HCT116 (cell line): ENCODE measurements around the gene NAP1L1. TPM values are rescaled to one million over a fixed set of nuclear protein-coding genes. Genes with fewer than 3 reads are reported as not detected.

Source experiments
- ATAC-seq: fragments of 200-7000 bp; cut with Tn5 transposase; 2 replicates; pipeline ENCODE4 v1.9.1; 2020; ENCODE audit warnings: mild to moderate bottlenecking, moderate library complexity
- BruUV-seq: library from RNA; stranded (reverse); fragments of 400-500 nt; replicated peaks from 2 replicates; lab custom pipeline; 2021; lab: Mats Ljungman, UMichigan
- CTCF ChIA-PET: fragments of 300-600 bp; sonication (Branson Sonifier 250); formaldehyde crosslinking; loops from one replicate; lab custom pipeline; 2021; ENCODE audit warnings: antibody characterized with exemption; lab: Charles Lee
- POLR2A ChIA-PET: fragments of 300-600, 350-600 bp; sonication (Branson Sonifier 250); formaldehyde crosslinking; loops from one replicate; lab custom pipeline; 2021; ENCODE audit warnings: antibody characterized with exemption; lab: Charles Lee
- RAD21 ChIA-PET, 2 experiments: fragments of 300-600 bp; sonication (Branson Sonifier 250); formaldehyde crosslinking; loops; one replicate each; lab custom pipeline; 2023; ENCODE audit warnings: low total read pairs in 2 of 2; ENCODE audit not compliant: uncharacterized antibody in 2 of 2, unreplicated experiment in 2 of 2, low non-redundant PET in 1 of 2; lab: Charles Lee
- DNase-seq: peaks from one replicate; pipeline ENCODE4 v3.0.0-alpha.2; 2010; ENCODE audit warnings: low read depth, low spot score
- H2AFZ ChIP-seq: fragments of 200-600 bp; shearing (Covaris generic), sonication (generic); 2 replicates; pipeline ENCODE4 v1.6.1; 2017; ENCODE audit warnings: low read depth, mixed run types, mixed read lengths, antibody characterized with exemption, low read length; ENCODE audit not compliant: poor library complexity, severe bottlenecking
- H3K27ac ChIP-seq: 2 replicates; pipeline ENCODE4 v1.5.1; 2012; ENCODE audit warnings: low read depth, low read length
- H3K27me3 ChIP-seq: fragments of 200-600 bp; sonication (generic); 2 replicates; pipeline ENCODE4 v1.6.1; 2016; ENCODE audit warnings: mixed run types, low read length, mixed read lengths; ENCODE audit not compliant: insufficient read depth
- H3K36me3 ChIP-seq, 2 experiments: fragments of 200-500 bp in 1 of 2; fragments of 200-600 bp in 1 of 2; sonication (Bioruptor generic) in 1 of 2; sonication (generic) in 1 of 2; 2 replicates each; pipeline versions ENCODE4 v1.5.1 to v1.6.1; 2014 to 2016; ENCODE audit warnings: low read length in 2 of 2, inconsistent platforms in 1 of 2, mixed read lengths in 1 of 2, mixed run types in 1 of 2; ENCODE audit not compliant: insufficient read depth in 2 of 2, control insufficient read depth in 1 of 2
- H3K4me1 ChIP-seq, 2 experiments: fragments of 200-600 bp in 1 of 2; sonication (generic) in 1 of 2; 2 replicates each; pipeline versions ENCODE4 v1.5.1 to v1.6.1; 2012 to 2017; ENCODE audit warnings: low read length in 2 of 2, inconsistent platforms in 1 of 2, mild to moderate bottlenecking in 1 of 2, mixed read lengths in 1 of 2, mixed run types in 1 of 2, moderate library complexity in 1 of 2; ENCODE audit not compliant: insufficient read depth in 2 of 2, control insufficient read depth in 1 of 2
- H3K4me2 ChIP-seq: fragments of 200-600 bp; sonication (generic); 2 replicates; pipeline ENCODE4 v1.6.1; 2017; ENCODE audit warnings: mixed run types, low read length, mixed read lengths
- H3K4me3 ChIP-seq, 2 experiments: fragments of 200-600 bp in 1 of 2; sonication (generic) in 1 of 2; replicated peaks in 1 of 2; 2 replicates each; pipeline ENCODE4 v1.5.1; 2011 to 2016; ENCODE audit warnings: low read length in 2 of 2, control low read depth in 1 of 2, low read depth in 1 of 2, mild to moderate bottlenecking in 1 of 2, mixed read lengths in 1 of 2, mixed run types in 1 of 2
- H3K79me2 ChIP-seq: fragments of 200-600 bp; sonication (generic); 2 replicates; pipeline ENCODE4 v1.6.1; 2017; ENCODE audit warnings: mild to moderate bottlenecking, mixed run types, low read length, moderate library complexity, mixed read lengths; ENCODE audit not compliant: insufficient read depth
- H3K9ac ChIP-seq: fragments of 200-600 bp; sonication (generic); 2 replicates; pipeline ENCODE4 v1.6.1; 2016; ENCODE audit warnings: low read length, mixed read lengths
- H3K9me2 ChIP-seq: fragments of 200-600 bp; sonication (generic), shearing (Covaris generic); 2 replicates; pipeline ENCODE4 v1.6.1; 2017; ENCODE audit warnings: mixed run types, mild to moderate bottlenecking, moderate library complexity; ENCODE audit not compliant: insufficient read depth
- H3K9me3 ChIP-seq, 2 experiments: fragments of 200-500 bp in 1 of 2; fragments of 200-600 bp in 1 of 2; sonication (Bioruptor generic) in 1 of 2; sonication (generic) in 1 of 2; 2 replicates each; pipeline ENCODE4 v1.6.1; 2014 to 2017; ENCODE audit warnings: low read length in 2 of 2, mixed read lengths in 2 of 2, inconsistent platforms in 1 of 2, low read depth in 1 of 2, mild to moderate bottlenecking in 1 of 2, mixed run types in 1 of 2, moderate library complexity in 1 of 2; ENCODE audit not compliant: control insufficient read depth in 1 of 2, insufficient read depth in 1 of 2
- H4K20me1 ChIP-seq: fragments of 200-600 bp; sonication (generic), shearing (Covaris generic); 2 replicates; pipeline ENCODE4 v1.6.1; 2017; ENCODE audit warnings: mixed run types, mild to moderate bottlenecking, moderate library complexity; ENCODE audit not compliant: insufficient read depth
- CEBPB ChIP-seq: IDR thresholded peaks from 2 replicates; pipeline ENCODE4 v1.6.1; 2012; ENCODE audit warnings: low read depth
- EZH2 ChIP-seq: fragments of 200-600 bp; sonication (generic); IDR thresholded peaks from 2 replicates; pipeline ENCODE4 v1.6.1; 2017; ENCODE audit warnings: antibody characterized with exemption, mixed run types
- EZH2phosphoT487 ChIP-seq: fragments of 200-600 bp; IDR thresholded peaks from 2 replicates; pipeline ENCODE4 v1.6.1; 2018; ENCODE audit warnings: antibody characterized with exemption, borderline replicate concordance
- FOSL1 ChIP-seq: IDR thresholded peaks from 2 replicates; pipeline ENCODE4 v1.6.1; 2012; ENCODE audit warnings: low read depth
- JUND ChIP-seq: IDR thresholded peaks from 2 replicates; pipeline ENCODE4 v1.6.1; 2012
- POLR2A ChIP-seq: IDR thresholded peaks from 2 replicates; pipeline ENCODE4 v1.7.0; 2011; ENCODE audit warnings: borderline replicate concordance; ENCODE audit not compliant: insufficient read depth, insufficient read length; ENCODE audit errors: extremely low read depth
- POLR2AphosphoS5 ChIP-seq: IDR thresholded peaks from 2 replicates; pipeline ENCODE4 v1.6.1; 2011; ENCODE audit warnings: mild to moderate bottlenecking, low read depth, low read length, moderate library complexity
- SIN3A ChIP-seq: IDR thresholded peaks from 2 replicates; pipeline ENCODE4 v1.6.1; 2012; ENCODE audit warnings: low read depth
- SP1 ChIP-seq: IDR thresholded peaks from 2 replicates; pipeline ENCODE4 v1.6.1; 2012; ENCODE audit warnings: low read depth
- SRF ChIP-seq: IDR thresholded peaks from 2 replicates; pipeline ENCODE4 v1.6.1; 2012; ENCODE audit warnings: low read depth
- TCF7L2 ChIP-seq: IDR thresholded peaks from 2 replicates; pipeline ENCODE4 v1.7.0; 2011; ENCODE audit warnings: borderline replicate concordance, inconsistent platforms; ENCODE audit not compliant: insufficient read depth, insufficient read length; ENCODE audit errors: extremely low read depth
- ZFX ChIP-seq: fragments of 450-650 bp; IDR thresholded peaks from 2 replicates; pipeline ENCODE4 v1.6.1; 2017
- intact Hi-C: fragments of 100-400 bp; cut with micrococcal nuclease; formaldehyde crosslinking; loops from 2 replicates; pipeline ENCODE4 v1.10.0; 2022
- total RNA-seq: library from RNA; stranded (reverse); gene quantifications from one replicate; pipeline ENCODE4 v1.2.1, GENCODE V29; 2021; ENCODE audit not compliant: unreplicated experiment
- TF ChIP-seq, protein P1 (sequence below): IDR thresholded peaks from 2 replicates; pipeline ENCODE4 v1.6.1; 2012

The NAP1L1 gene
- total RNA-seq, 1 experiment from 2014 or later: 531 TPM

GRCh38 chr12:76024942-76025600 is 59.4 kb downstream of the NAP1L1 start:
- CTCF ChIA-PET: no interaction called here
- DNase-seq: no peak
- RAD21 ChIA-PET: interaction anchor here in 1 of 2 experiments (0.6 to 1.7 kb wide), 2 partner anchors 43 to 208 kb away, joined by 3 read pairs; no protein-coding TSS in a partner anchor
- BruUV-seq: no TSS peak
- Histone ChIP-seq H3K36me3 (peaks cover 4 to 14% of the 10 kb centered on the region in 2 experiments; a peak in 2 of 4 replicates), H3K9ac (peak overlapping the region; percentile 39), H3K4me3 (no peak overlapping the region), H3K9me3 (no peaks in the 10 kb centered on the region), H3K4me1 (peaks cover 31 to 88% of the 10 kb centered on the region in 2 experiments), H3K27me3 (no peaks in the 10 kb centered on the region), H3K79me2 (peaks cover 19% of the 10 kb centered on the region), H2AFZ (no peak overlapping the region), H3K9me2 (no peaks in the 10 kb centered on the region), H4K20me1 (no peaks in the 10 kb centered on the region), H3K4me2 (peak overlapping the region; percentile 36; the same call in 1 of the 2 replicates), H3K27ac (peak overlapping the region; percentile 88)
- intact Hi-C loops: loop anchor here (2.0 to 10.0 kb wide), 6 partner anchors 46 to 690 kb away; partner anchors contain the start of genes CAPS2 and GLIPR1L1
- TF ChIP-seq JUND: peak; percentile 17; the same call in 1 of the 2 replicates
- TF ChIP-seq FOSL1: peak; percentile 57
- no peak for TF ChIP-seq EZH2
- TF ChIP-seq SIN3A: 0 out of 2 replicates have a peak, but pooled peaks have one; percentile 40
- no peak for TF ChIP-seq CEBPB
- TF ChIP-seq SP1: peak; percentile 28
- TF ChIP-seq TCF7L2: no peak
- no peak for TF ChIP-seq EZH2phosphoT487
- no peak for TF ChIP-seq POLR2A
- TF ChIP-seq POLR2AphosphoS5: 0 out of 2 replicates have a peak, but pooled peaks have one; percentile 25
- no peak for TF ChIP-seq ZFX
- TF ChIP-seq, protein P1, sequence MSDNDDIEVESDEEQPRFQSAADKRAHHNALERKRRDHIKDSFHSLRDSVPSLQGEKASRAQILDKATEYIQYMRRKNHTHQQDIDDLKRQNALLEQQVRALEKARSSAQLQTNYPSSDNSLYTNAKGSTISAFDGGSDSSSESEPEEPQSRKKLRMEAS: no peak; the same call in 1 of the 2 replicates
- TF ChIP-seq SRF: 0 out of 2 replicates have a peak, but pooled peaks have one; percentile 33
- ATAC-seq: peak; percentile 27
- POLR2A ChIA-PET: interaction anchor here (0.8 to 5.4 kb wide), 17 partner anchors 45 to 385 kb away, joined by 3 to 23 read pairs (median 3); no protein-coding TSS in a partner anchor
